ENCODE results near the gene DOCK2.
A peak's percentile ranks its signal among the peaks of the same experiment; 100 is the strongest.
"Not testable (repeated sequence)": the region's sequence is repeated elsewhere in the genome, so short reads cannot be mapped to it uniquely, and the experiment has no call there.

Gene DOCK2

GRCh38 chr5:169953196-169953595 is 316.1 kb downstream of the DOCK2 start:
- DNase-seq: not testable (repeated sequence)

GRCh38 chr5:169954786-169955185 is 317.7 kb downstream of the DOCK2 start:
- no peak for DNase-seq

- DNase-seq: no peak
Observed at GRCh38 chr5:169956126-169956525, 319.1 kb downstream of the DOCK2 start.

DNA sequence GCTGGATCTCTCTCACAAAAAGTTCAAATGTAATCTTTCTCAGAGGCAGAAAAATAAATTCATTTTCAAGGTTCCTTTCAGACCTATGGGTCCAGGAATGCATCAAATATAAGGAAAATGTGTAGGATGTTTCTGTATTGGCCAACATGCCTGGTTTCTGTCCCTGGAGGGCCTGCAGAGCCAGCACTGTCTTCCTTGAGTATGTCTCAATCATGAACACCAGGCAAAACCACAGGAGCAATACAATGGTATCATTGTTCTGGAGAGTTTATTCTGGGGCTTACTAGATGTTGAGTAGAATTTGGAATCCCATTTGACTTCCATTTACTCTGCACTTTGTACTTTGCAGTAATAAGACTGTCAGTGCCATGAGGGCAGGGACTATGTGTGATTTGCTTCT is 319.7 kb downstream of the DOCK2 start:
- DNase-seq: no peak

DNA sequence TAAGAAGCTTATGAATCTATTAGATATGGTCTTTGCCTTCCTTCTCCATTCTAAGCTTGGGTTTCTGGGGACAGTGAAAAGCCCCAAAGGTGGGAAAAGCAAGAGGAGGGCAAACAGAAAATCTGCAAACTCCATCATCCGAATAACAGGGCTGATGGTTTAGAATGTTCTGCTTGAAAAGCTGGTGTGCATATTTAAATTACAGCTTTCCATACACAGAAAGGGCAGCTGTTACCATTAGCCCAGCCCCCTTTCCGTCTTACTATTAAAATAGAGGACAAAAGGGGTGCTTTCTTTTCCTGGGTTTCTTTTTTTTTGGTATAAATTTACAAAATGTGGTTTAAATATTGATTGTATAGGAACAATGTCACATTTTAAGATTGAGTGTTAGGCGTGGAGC is 321.2 kb downstream of the DOCK2 start:
- no peak for DNase-seq

DNA sequence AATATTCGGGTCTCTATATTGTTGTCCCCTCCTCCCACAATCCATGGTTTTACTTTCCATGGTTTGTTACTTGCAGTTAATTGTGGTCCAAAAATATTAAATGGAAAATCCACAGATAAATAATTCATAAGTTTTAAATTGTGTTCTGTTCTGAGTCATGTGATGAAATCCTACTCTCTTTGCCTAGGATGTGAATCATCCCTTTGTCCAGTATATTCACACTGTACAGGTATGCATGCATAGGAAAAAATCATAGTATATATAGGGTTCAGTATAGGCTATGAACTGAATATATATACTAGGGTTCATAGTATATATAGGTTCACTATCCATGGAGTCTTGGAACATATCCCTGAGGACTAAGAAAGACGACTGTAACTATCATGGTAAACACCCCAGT is 323.6 kb downstream of the DOCK2 start:
- DNase-seq: no peak

- no peak for DNase-seq
Observed at GRCh38 chr5:169964246-169964645, 327.2 kb downstream of the DOCK2 start.

GRCh38 chr5:169970339-169970738 is 333.3 kb downstream of the DOCK2 start:
- no peak for DNase-seq

GRCh38 chr5:169970911-169971765 is 334.1 kb downstream of the DOCK2 start:
- DNase-seq: peak; percentile 33

DNA sequence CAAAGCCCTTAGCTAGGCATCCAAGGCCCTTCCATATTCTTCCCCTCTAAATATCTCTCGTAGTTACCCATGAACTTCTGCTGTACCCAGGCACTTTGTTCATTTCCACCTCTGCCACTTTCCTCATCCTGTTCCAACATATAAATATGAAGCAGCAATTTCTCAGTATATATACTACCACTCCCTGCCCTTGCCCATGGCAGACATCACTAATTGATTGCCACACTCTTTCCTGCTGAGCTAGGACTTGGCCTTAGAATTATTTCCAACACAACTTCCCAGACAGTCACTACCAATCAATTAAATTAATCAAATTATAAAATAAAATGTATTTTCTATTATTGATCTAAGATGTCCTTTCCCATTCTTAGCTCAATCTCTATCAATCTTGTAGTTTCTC is 334.7 kb downstream of the DOCK2 start:
- DNase-seq: no peak

DNA sequence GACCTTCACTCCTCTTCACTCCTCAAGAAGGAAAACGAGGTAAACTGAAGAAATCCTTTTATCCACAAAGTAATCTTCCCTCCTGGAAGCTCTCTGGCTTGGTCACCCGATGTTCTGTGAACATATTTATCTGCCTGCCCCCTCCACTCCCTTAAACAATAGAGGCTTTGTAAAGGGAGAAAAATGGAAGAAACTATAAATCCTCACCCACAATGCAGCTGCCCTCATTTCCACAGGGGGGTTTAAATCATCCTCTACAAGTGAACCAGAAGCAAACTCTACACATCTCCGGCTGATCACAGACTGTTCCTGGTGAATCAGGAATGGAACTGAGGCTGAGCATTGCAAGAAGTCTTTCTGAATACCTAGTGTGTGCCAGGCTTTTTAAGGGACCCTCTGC is 336.0 kb downstream of the DOCK2 start:
- DNase-seq: no peak

DNA sequence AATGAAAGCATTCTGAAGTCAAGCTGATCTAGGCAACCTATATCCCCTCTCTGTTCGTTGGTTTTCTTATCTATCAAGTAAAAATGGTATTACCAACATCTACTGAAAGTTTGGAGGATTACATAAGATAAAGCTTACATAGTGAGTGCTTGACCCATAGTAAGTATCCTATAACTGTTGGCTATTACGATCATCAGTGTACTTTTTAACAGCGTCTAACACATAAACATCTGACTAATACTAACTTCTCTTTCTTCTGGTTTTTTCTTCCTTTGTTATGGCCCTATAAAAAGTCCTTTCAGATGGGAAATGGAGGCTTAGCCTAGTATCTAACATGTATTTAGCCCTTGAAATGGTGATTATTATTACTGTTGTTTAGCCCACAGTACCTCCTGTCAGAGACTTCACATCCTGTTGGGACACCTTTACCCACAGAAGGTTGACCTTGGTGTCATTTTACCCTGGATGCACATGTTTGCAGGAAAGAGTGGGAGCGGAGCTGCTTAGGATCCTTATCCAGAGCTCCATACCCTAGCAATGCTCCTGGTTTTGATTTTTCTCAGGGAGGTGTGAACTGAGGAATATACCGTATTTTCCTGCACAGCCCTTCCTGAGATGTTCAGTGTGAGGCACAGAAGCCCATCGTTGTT is 337.2 kb downstream of the DOCK2 start:
- DNase-seq: no peak

DNA sequence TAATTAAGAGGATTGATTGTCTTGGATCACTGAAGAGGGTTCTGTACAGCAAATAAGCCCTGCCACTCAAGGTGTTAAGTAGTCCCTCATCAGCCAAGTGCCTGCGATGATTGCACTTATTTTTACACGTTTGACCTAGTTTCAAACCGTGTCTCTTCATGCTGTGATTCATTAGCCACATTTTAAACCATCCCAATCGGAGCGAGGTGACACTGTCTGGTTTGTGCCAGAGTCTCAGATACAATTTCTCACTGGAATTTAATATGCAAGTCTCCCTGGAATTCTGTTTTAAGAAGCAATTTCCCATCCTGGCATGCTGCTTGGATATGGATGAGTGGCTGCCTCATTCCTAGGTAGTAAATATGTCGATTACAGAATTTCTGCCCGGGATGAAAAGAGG is 341.6 kb downstream of the DOCK2 start:
- DNase-seq: no peak

GRCh38 chr5:169979871-169980270 is 342.8 kb downstream of the DOCK2 start:
- no peak for DNase-seq

DNA sequence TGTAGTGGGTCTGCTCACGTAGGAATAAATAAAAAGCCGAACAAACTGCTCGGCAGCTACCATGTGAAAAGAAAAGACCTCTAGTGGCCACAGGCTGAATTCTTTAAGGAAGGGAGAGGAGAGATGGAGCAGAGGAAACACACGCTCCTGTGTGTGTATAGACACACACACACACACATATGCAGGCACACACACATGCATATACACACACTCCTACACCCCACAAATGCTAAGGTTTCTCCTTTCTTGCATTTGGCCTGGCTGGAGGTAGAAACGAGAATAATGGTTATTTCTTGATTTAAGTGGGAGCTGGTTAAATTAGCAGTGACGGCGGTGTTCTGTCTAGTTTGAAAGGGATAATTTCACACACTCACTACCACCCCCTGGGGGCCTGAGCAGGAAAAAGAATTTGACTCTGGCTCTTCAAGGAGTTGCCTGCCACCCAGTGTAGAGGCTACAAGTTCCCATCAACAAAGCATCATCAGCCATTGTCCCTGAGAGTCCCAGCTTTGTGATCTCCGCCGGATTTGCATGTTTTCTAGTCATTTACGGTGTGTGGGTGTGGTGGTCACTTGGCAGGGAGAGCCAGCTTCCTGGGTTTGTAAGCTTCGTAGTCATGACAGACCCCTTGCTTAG is 343.5 kb downstream of the DOCK2 start, which contains the start of gene INSYN2B:
Gene INSYN2B, minus strand, starts transcription at position 78 of the 636 bp plus-strand sequence. CDS start 96,597 bp downstream, outside the sequence.
- peak; percentile 78 for DNase-seq

- no peak for DNase-seq
Observed at GRCh38 chr5:169988206-169988605, 351.1 kb downstream of the DOCK2 start.

DNA sequence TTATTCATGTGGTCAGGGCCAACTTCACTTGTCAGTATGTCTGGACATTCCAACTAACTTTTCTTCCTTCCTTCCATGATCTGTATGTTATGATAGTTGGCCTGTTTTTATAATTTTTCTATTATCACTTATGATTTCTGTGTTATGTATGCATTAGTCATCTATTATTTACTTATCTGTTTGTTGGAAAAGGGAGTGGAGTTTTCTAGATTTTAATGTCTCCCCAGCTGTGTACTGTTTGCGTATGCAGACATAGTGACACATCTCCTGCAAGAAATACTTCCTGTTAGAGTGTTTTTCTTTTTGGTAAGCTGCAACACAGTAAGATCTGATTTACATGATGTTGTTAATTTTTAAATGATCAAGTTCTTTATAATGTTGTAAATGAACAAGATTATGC is 351.9 kb downstream of the DOCK2 start:
- DNase-seq: no peak

DNA sequence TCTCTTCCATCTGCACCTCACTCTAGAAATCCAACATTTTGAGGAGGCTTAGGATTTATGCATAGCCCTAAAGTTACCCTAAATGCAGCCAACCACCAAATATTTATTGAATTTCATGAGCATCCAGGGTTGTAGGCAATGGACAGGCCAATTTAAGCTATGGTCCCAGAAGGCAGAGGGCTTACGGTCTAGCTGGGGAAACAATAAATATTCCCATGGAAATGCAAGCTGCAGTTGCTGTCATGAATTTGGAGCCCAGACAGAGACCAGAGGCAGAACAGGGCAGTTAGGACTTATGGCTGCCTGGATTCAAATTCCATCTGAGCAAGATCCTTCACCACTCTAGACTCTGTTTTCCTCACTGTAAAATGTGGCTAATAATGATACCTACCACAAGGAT is 352.3 kb downstream of the DOCK2 start:
- DNase-seq: no peak

- DNase-seq: no peak
Observed at GRCh38 chr5:169991115-169991869, 354.2 kb downstream of the DOCK2 start.

GRCh38 chr5:169992789-169993484 is 355.9 kb downstream of the DOCK2 start:
- no peak for DNase-seq

DNA sequence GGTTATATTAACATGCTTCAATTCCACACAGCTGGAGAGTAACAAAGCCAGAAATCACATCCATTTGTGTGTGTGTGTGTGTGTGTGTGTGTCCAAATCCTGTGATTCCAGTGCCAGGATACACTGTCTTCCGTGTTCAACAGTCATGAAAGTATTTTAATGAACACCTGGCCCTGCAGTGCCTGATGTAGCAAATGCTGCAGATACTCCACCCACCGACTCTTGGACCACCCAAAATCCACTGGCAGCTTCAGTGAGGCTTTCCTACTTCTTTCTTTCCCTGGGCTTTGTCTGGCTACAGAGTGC is 356.4 kb downstream of the DOCK2 start:
- peak; percentile 29 for DNase-seq

DNA sequence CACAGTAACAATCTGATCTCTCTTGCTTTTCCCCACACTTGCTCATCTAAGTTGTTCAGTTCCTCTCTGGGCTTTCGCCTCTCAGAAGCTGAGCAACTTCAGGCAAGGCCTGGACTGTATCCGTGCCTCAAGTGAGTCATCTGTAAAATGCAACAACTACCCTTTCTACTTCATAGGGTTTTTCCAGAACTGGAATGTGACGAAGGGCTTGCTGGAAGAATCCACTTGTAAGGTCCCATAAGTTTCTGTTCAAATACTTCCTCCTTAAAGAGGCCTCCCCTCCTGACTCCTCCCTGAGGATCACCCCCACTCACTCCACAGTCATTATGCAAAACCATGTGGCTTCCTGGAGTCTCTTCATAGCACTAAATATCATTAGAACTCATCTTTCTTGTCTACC is 360.7 kb downstream of the DOCK2 start:
- no peak for DNase-seq

GRCh38 chr5:169999621-170000020 is 362.5 kb downstream of the DOCK2 start:
- DNase-seq: no peak

Data from femur (tissue), 1 donor.